Mucosa of descending colon (tissue), 3 donors: Measurements from ENCODE around the gene SLC24A4. TPM values are rescaled to one million over a fixed set of nuclear protein-coding genes. Genes with fewer than 3 reads are reported as not detected.

Experiments
- ATAC-seq: fragments of 200-7000 bp; cut with Tn5 transposase; one replicate; pipeline ENCODE4 v1.9.1; 2020; ENCODE audit warnings: mild to moderate bottlenecking, moderate library complexity
- DNase-seq, 3 donors: peaks; one replicate each; pipeline ENCODE4 v3.0.0-alpha.2; 2020
- H3K36me3 ChIP-seq: fragments of 200-600 bp; one replicate; pipeline ENCODE4 v1.8.0; 2021; ENCODE audit warnings: low read depth, mild to moderate bottlenecking
- H3K4me1 ChIP-seq: fragments of 200-600 bp; one replicate; pipeline ENCODE4 v1.8.0; 2021; ENCODE audit warnings: low read depth, mild to moderate bottlenecking
- H3K4me3 ChIP-seq: fragments of 200-600 bp; one replicate; pipeline ENCODE4 v1.8.0; 2021; ENCODE audit warnings: mild to moderate bottlenecking
- H3K9me3 ChIP-seq: fragments of 200-600 bp; one replicate; pipeline ENCODE4 v1.8.0; 2021; ENCODE audit warnings: mild to moderate bottlenecking
- intact Hi-C, 2 donors: fragments of 100-400 bp; cut with DNase I in 1 of 2; cut with micrococcal nuclease in 1 of 2; formaldehyde crosslinking; loops; one replicate each; pipeline versions ENCODE4 v1.11.0 to v1.11.1; 2022; cut with DNase I, micrococcal nuclease
- total RNA-seq, 3 donors: library from RNA; stranded (reverse); fragmentation: NEBNext Ultra II Directional in 2 of 3; extraction: Animal tissue kit (Norgen Biotek cat#: 25700) in 2 of 3; gene quantifications; one replicate each; pipeline versions ENCODE4 v1.2.1 to v1.2.4, GENCODE V29; 2021 to 2023
- TF ChIP-seq, protein P1 (sequence below): fragments of 200-600 bp; IDR thresholded peaks from one replicate; pipeline ENCODE4 v1.8.0; 2022; ENCODE audit warnings: antibody characterized with exemption, mild to moderate bottlenecking
- donor health status: DM: no; HTN: no; CAD: no; lungs with moderate emphysema.
- donor health status: DM: no; HTN: no; CAD: no.
- donor health status: DM: no; HTN: yes; CAD: no.

The SLC24A4 gene
- total RNA-seq, 3 donors from 2014 or later = 0.14 to 0.63 (median 0.27) TPM

DNA sequence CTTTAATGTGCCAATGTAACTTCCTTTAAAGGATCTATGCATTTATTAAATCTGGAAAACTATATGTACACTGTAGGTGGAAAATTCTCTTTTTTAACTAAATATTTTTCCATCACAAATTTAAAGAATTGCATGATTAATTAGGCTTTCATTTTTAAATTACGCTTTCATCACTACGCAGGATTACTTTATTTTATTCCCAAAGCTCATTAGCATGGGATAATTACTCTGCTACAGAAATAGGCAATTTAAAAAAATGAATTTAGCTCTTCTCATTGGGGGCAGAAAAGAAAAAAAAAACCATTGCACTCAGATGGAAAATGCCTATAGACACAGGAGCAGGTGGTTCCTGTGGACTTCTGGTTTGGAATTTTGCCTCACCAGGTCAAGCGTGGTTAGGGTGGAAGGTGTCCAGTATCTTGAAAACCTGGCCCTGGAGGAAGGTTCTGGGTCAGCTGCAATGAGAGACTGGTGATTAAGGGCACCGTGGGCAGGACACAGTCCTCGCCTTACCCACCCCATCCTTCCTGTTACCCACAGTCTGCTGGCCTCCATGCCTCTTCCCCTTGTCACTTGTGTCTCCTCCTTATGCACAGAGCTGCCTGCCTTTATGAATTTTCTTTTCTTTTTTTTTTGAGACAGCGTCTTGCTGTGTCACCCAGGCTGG, 173.4 kb downstream of the SLC24A4 start:
- Histone ChIP-seq H3K4me3 (no peak overlapping the region), H3K9me3 (no peaks in the 10 kb centered on the region), H3K36me3 (no peaks in the 10 kb centered on the region), H3K4me1 (no peaks in the 10 kb centered on the region)
- DNase-seq (no peak), ATAC-seq (no peak)
- intact Hi-C loops = no loop called here
- TF ChIP-seq, protein P1, sequence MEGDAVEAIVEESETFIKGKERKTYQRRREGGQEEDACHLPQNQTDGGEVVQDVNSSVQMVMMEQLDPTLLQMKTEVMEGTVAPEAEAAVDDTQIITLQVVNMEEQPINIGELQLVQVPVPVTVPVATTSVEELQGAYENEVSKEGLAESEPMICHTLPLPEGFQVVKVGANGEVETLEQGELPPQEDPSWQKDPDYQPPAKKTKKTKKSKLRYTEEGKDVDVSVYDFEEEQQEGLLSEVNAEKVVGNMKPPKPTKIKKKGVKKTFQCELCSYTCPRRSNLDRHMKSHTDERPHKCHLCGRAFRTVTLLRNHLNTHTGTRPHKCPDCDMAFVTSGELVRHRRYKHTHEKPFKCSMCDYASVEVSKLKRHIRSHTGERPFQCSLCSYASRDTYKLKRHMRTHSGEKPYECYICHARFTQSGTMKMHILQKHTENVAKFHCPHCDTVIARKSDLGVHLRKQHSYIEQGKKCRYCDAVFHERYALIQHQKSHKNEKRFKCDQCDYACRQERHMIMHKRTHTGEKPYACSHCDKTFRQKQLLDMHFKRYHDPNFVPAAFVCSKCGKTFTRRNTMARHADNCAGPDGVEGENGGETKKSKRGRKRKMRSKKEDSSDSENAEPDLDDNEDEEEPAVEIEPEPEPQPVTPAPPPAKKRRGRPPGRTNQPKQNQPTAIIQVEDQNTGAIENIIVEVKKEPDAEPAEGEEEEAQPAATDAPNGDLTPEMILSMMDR = no peak

DNA sequence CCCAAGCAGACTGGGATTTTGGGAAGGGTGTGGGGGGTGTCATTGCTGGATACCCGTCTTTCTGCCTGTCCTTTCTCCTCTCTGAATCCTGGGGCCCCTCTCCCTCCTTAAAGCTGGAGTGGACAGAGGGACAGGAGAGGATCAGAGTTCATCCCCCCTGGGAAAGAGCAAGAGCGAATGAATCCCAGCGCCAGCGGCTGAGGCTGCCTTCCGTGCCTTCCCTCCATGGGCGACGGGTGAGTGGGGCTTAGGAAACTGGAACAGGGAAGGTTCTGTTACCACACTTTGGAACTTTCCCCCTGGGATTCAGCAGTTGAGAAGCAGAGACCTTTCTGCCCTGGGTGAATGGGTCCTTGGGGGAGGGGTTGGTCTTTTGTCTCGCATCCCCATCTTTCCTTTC, 174.4 kb downstream of the SLC24A4 start:
- no peaks in the 10 kb centered on the region for H3K9me3 ChIP-seq
- TF ChIP-seq, protein P1 = no peak
- H3K4me3 ChIP-seq = no peak overlapping the region
- DNase-seq (no peak), ATAC-seq (no peak)
- no peaks in the 10 kb centered on the region for H3K36me3 ChIP-seq
- intact Hi-C loops = no loop called here
- no peaks in the 10 kb centered on the region for H3K4me1 ChIP-seq

DNA sequence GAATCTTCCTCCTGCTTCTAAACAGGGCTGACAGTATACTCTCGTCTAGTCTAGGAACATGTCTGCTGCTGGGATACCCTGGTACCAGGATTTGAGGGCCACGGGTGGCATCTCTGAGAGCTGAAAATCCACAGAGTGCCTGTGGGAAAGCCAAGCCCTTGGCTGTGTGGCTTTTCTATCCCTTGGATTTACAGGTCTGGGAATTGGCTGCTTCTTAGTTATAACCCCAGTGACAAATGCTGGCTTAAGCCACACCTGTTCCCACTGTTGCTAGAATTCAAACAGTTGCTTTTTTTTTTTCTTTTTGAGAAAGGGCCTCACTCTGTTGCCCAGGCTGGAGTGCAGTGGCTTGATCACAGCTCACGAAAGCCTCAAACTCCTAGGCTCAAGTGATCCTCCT, 176.3 kb downstream of the SLC24A4 start:
- ATAC-seq (no peak), DNase-seq (no peak)
- H3K4me1 ChIP-seq = no peaks in the 10 kb centered on the region
- H3K9me3 ChIP-seq = no peaks in the 10 kb centered on the region
- no peak overlapping the region for H3K4me3 ChIP-seq
- TF ChIP-seq, protein P1 = no peak
- intact Hi-C loops = no loop called here
- H3K36me3 ChIP-seq = no peaks in the 10 kb centered on the region

DNA sequence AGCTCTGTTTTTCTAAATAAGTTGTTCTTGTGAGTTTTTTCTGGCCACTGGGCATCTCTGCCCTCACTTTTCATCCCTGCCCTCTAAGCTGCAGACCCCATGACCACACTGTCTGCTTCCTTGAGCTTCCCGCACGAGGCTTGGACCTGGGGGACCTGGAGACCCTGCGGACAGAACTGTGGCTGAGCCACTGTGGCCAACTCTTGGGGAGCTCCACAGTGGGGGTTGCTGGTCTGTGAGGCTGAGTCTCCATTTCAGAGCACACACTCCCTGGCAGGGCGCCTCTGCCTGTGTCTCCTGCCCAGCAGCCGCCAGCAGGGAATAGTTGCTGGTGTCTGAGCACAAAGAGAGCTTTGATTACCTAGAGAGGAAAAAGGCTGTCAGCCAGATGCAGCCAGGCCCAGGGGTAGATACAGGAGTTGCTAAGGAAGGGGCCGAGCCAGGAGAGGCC, 177.6 kb downstream of the SLC24A4 start:
- Histone ChIP-seq H3K9me3 (no peaks in the 10 kb centered on the region), H3K4me1 (no peaks in the 10 kb centered on the region), H3K4me3 (no peak overlapping the region), H3K36me3 (no peaks in the 10 kb centered on the region)
- intact Hi-C loops = no loop called here
- ATAC-seq (peak; percentile 6), DNase-seq (no peak)
- TF ChIP-seq, protein P1 = no peak

DNA sequence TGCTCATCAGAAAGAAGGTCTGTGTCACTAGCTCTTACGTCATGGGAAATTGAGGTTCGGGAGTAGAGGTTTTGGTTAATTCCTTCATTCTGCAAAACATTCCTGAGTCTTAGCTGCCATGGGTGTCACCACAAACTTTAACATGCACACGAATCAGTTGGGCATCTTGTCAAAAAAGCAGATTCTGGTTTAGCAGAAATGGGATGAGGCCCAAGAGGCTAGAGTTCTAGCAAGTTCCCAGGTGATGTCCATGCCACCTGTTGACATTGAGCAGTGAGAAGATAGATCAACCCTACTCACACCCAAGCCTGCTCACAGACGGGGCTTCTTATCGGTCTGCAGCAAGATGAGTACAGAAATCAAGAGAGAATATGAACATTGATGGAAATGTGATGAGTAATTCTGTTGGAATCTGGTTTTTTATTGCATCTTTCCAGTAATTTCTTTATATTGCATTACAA, 179.0 kb downstream of the SLC24A4 start:
- ATAC-seq (no peak), DNase-seq (no peak)
- TF ChIP-seq, protein P1 = no peak
- H3K4me3 ChIP-seq = no peak overlapping the region
- H3K9me3 ChIP-seq = no peaks in the 10 kb centered on the region
- intact Hi-C loops = no loop called here
- no peaks in the 10 kb centered on the region for H3K36me3 ChIP-seq
- H3K4me1 ChIP-seq = peaks cover 5% of the 10 kb centered on the region
